ENCODE measurements around the gene UBXN10.

Gene UBXN10

DNA sequence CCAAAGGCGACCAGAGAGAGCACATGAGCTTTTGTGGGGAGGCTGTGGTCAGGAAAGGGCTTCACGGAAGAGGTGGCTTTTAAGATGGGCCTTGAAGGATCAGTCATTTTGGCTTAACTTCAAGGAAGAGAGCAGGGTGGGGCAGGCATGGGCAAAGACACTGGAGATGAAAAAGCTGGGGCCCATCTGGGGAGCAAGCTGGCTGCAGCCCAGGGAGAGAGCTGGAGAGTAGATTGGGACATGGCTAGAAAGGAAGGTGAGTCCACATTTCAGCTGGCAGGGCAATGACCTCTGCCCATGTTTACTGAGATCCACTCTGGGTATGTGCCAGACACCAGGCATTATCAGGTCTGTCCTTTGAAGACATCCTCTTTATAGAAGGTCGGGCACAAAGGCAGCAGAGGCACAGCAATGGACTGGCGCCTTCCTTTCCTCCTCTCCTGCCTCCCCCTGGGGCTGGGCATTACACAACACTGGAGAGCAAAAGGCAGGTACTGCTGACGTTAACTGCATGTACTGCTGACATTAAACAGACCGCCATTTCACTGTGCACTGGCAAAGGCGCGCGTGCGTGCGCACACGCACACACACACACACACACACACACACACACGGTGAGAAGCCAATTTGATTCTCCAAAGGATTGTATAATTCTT lies 2.2 kb upstream of the UBXN10 start:
- H3K4me1 ChIP-seq (ENCODE audit: control insufficient read depth, insufficient read depth, low read length), result no peaks in the 10 kb centered on the region
- DNase-seq (ENCODE audit: low read depth, low spot score), result no peak
- H3K27me3 ChIP-seq (ENCODE audit: control insufficient read depth, insufficient read depth, low read length), result peaks cover 3% of the 10 kb centered on the region; the same call in 1 of the 2 replicates
- no CpG with 5 or more reads among the region's 13 CpGs for WGBS (ENCODE audit: insufficient coverage, insufficient read length)
- no peaks in the 10 kb centered on the region for H3K9me3 ChIP-seq (ENCODE audit: control insufficient read depth, insufficient read depth, low read length)
- H3K4me3 ChIP-seq (ENCODE audit: low read length), result no peak overlapping the region
- H3K36me3 ChIP-seq (ENCODE audit: control insufficient read depth, insufficient read depth, low read length), result no peaks in the 10 kb centered on the region
- no peak overlapping the region for H3K27ac ChIP-seq (ENCODE audit: low read length)

DNA sequence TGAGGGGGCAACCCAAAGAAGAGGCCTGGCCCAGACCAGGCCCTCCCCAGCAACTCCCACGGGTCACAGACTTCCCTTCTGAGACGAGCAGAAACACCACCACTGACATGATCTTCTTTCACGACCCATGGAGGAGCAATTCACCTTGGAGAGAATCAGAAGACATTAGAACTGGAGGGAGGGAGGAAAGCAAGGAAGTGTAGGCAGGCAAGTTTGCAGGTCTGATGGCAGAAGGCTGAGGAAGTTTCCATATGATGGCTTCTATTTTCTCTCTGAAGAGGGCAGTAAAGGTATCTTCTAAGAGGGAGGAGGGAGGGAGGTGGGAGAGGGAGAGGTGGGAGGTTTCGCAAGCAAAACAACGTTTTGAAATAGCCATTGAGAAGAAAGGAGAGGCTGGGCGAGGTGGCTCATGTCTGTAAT lies 1.4 kb upstream of the UBXN10 start:
- no peaks in the 10 kb centered on the region for H3K9me3 ChIP-seq (ENCODE audit: control insufficient read depth, insufficient read depth, low read length)
- H3K4me3 ChIP-seq (ENCODE audit: low read length), result no peak overlapping the region
- H3K27ac ChIP-seq (ENCODE audit: low read length), result no peak overlapping the region
- DNase-seq (ENCODE audit: low read depth, low spot score), result no peak
- peaks cover 3% of the 10 kb centered on the region; the same call in 1 of the 2 replicates for H3K27me3 ChIP-seq (ENCODE audit: control insufficient read depth, insufficient read depth, low read length)
- H3K4me1 ChIP-seq (ENCODE audit: control insufficient read depth, insufficient read depth, low read length), result no peaks in the 10 kb centered on the region
- no CpG with 5 or more reads among the region's 6 CpGs for WGBS (ENCODE audit: insufficient coverage, insufficient read length)
- H3K36me3 ChIP-seq (ENCODE audit: control insufficient read depth, insufficient read depth, low read length), result no peaks in the 10 kb centered on the region

DNA sequence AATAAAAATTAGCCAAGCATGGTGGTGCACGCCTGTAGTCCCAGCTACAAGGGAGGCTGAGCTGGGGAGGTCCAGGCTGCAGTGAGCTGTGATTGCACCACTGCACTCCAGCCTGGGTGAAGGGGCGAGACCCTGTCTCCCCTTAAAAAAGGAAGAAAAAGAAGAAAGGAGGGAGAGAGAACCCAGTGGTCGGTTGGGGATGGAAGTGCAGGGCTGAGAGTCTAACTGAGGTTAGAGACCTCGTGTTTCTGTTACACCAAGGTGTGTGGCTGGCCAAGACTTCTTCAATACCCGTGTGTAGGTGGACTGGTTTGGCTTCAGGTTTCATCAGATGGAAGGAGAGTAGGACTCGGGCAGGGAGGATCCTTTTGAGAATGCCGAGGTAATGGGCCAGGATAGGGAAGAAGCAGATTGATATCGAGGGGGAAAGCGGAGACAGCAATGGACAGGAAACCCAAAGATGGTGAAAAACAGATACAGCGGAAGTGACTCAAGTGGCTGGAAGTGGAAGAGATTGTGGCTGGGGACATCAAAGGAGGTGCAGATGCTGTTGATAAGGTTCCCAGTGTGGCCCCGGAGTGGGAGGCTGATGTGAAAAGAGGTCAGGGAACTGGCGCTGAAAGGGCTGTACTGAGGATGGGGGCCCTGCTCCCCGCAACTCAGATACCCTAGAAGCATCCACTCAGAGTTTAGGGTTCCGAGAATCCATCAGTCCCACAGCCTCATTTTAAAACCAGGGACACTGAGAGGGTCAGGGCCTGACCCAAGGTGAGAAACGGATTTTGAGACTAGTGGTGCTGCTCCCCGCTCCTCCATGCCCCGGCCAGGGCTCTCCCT lies 681 bp upstream of the UBXN10 start:
- H3K9me3 ChIP-seq (ENCODE audit: control insufficient read depth, insufficient read depth, low read length), result no peaks in the 10 kb centered on the region
- no CpG with 5 or more reads among the region's 17 CpGs for WGBS (ENCODE audit: insufficient coverage, insufficient read length)
- peaks cover 3% of the 10 kb centered on the region; the same call in 1 of the 2 replicates for H3K27me3 ChIP-seq (ENCODE audit: control insufficient read depth, insufficient read depth, low read length)
- no peaks in the 10 kb centered on the region for H3K36me3 ChIP-seq (ENCODE audit: control insufficient read depth, insufficient read depth, low read length)
- no peaks in the 10 kb centered on the region for H3K4me1 ChIP-seq (ENCODE audit: control insufficient read depth, insufficient read depth, low read length)
- H3K27ac ChIP-seq (ENCODE audit: low read length), result no peak overlapping the region
- no peak for DNase-seq (ENCODE audit: low read depth, low spot score)
- H3K4me3 ChIP-seq (ENCODE audit: low read length), result peak overlapping the region; percentile 58; the same call in 1 of the 2 replicates

DNA sequence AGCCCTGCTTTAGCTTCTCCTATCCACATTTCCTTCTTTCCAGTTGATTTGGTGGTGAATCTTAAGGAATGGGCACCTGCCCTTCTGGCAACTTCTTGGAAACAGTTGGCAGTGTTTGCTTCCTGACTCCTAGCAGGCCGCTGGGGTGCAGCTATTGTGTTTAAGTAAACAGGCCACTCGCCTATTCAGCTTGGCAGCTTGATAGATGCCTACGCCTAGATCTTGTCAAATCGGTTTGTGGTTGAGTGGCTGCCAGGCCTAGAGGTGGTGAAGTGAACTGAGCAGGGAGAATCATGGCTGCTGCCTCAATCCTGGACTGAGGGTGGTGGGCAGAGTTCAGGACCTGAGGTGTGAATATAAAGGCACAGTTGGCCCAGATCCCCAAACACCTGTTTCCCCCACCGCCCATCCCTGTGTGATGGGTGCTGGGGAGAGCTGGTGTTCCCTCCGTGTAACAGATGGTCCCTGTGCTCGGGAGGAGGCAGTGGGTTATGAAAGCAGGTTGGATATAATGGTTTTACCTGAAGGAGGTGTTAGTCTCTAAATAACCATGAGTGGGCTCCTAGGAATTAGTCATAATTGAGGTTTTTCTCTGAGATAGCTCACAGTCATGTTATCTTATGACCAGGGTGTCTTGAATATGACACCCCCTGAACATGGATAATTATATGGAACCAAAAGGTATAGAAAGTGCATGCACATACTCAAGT lies 1.4 kb downstream of the UBXN10 start:
- H3K9me3 ChIP-seq (ENCODE audit: control insufficient read depth, insufficient read depth, low read length), result no peaks in the 10 kb centered on the region
- H3K4me3 ChIP-seq (ENCODE audit: low read length), result no peak overlapping the region
- H3K4me1 ChIP-seq (ENCODE audit: control insufficient read depth, insufficient read depth, low read length), result no peaks in the 10 kb centered on the region
- WGBS (ENCODE audit: insufficient coverage, insufficient read length), result no CpG with 5 or more reads among the region's 7 CpGs
- H3K27me3 ChIP-seq (ENCODE audit: control insufficient read depth, insufficient read depth, low read length), result peaks cover 3% of the 10 kb centered on the region; the same call in 1 of the 2 replicates
- no peak overlapping the region for H3K27ac ChIP-seq (ENCODE audit: low read length)
- H3K36me3 ChIP-seq (ENCODE audit: control insufficient read depth, insufficient read depth, low read length), result no peaks in the 10 kb centered on the region
- no peak for DNase-seq (ENCODE audit: low read depth, low spot score)

DNA sequence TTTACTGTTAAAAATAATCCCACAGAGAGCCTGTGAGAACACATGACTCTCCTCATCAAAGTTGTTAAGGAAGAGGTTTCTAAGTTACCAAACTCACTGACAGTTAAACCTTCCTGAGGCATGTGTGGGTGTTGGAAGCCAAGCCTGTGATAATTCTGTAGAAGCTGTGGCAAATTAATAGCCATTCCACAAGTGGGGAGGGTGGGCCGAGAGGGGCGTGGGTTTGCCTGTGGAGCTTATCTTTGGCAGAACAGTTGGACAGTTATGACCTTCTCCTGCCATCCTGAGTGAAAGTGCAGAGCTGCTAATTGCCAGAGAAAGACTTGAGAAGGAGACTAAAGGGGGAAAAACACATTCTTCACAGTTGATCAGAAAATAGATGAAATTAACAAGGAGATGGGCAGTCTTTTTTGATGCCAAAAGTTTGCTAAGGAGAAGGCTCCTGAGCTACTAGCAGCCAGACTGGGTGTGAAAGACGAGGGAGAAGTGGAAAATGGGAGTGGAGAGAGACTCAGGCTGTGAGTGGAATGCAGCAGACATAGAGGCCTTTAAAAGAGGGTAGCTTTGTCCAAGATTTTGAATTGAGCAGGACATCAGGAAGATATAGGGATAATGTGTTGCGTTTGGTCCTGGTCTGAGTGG lies 2.0 kb downstream of the UBXN10 start:
- WGBS (ENCODE audit: insufficient coverage, insufficient read length), result no CpG with 5 or more reads among the region's 4 CpGs
- no peak overlapping the region for H3K27ac ChIP-seq (ENCODE audit: low read length)
- no peaks in the 10 kb centered on the region for H3K4me1 ChIP-seq (ENCODE audit: control insufficient read depth, insufficient read depth, low read length)
- no peaks in the 10 kb centered on the region for H3K36me3 ChIP-seq (ENCODE audit: control insufficient read depth, insufficient read depth, low read length)
- H3K9me3 ChIP-seq (ENCODE audit: control insufficient read depth, insufficient read depth, low read length), result no peaks in the 10 kb centered on the region
- H3K27me3 ChIP-seq (ENCODE audit: control insufficient read depth, insufficient read depth, low read length), result peaks cover 3% of the 10 kb centered on the region; the same call in 1 of the 2 replicates
- no peak overlapping the region for H3K4me3 ChIP-seq (ENCODE audit: low read length)
- DNase-seq (ENCODE audit: low read depth, low spot score), result no peak

DNA sequence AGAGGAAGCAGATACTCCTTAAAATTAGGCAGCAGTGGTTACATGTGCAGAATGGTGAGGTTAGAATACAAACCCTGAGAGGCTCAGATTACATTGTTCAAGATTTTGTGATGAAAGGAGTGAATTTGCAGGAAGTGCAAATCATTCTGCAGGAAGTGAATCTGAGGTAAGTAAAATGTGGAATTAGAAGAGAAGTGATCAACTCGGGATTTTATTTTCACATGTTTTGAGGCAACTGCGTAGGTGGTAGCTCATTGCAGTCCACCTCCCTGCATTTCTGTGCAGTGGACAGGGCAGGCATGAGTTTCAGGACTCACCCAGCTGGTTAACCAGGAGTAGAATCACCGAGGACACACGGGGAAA lies 2.5 kb downstream of the UBXN10 start:
- H3K4me1 ChIP-seq (ENCODE audit: control insufficient read depth, insufficient read depth, low read length), result no peaks in the 10 kb centered on the region
- H3K36me3 ChIP-seq (ENCODE audit: control insufficient read depth, insufficient read depth, low read length), result no peaks in the 10 kb centered on the region
- H3K9me3 ChIP-seq (ENCODE audit: control insufficient read depth, insufficient read depth, low read length), result no peaks in the 10 kb centered on the region
- no peak for DNase-seq (ENCODE audit: low read depth, low spot score)
- H3K4me3 ChIP-seq (ENCODE audit: low read length), result no peak overlapping the region
- H3K27me3 ChIP-seq (ENCODE audit: control insufficient read depth, insufficient read depth, low read length), result peaks cover 3% of the 10 kb centered on the region; the same call in 1 of the 2 replicates
- no CpG with 5 or more reads among the region's 4 CpGs for WGBS (ENCODE audit: insufficient coverage, insufficient read length)
- H3K27ac ChIP-seq (ENCODE audit: low read length), result no peak overlapping the region

DNA sequence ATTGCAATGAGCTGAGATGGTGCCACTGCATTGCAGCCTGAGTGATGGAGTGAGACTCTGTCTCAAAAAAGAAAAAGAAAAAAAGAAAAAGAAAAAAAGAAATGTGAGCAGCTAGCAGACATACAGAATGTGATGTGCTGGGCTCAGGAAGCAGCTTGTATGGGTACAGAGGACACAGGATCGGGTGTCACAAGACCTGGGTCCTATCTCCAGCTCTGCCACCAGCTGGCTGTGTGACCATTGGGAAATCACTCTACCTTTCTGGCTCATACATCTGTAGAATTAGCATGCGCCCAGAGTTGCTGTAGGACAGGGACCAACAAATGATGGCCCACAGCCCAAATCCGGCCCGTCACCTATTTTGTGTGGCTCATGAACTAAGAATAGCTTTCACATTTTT lies 3.8 kb downstream of the UBXN10 start:
- Histone ChIP-seq H3K36me3 (ENCODE audit: control insufficient read depth, insufficient read depth, low read length) (no peaks in the 10 kb centered on the region), H3K4me3 (ENCODE audit: low read length) (no peak overlapping the region), H3K27me3 (ENCODE audit: control insufficient read depth, insufficient read depth, low read length) (peaks cover 1% of the 10 kb centered on the region; the same call in 1 of the 2 replicates), H3K27ac (ENCODE audit: low read length) (no peak overlapping the region), H3K9me3 (ENCODE audit: control insufficient read depth, insufficient read depth, low read length) (no peaks in the 10 kb centered on the region), H3K4me1 (ENCODE audit: control insufficient read depth, insufficient read depth, low read length) (peaks cover 2% of the 10 kb centered on the region; the same call in 1 of the 2 replicates)
- no CpG with 5 or more reads among the region's 4 CpGs for WGBS (ENCODE audit: insufficient coverage, insufficient read length)
- DNase-seq (ENCODE audit: low read depth, low spot score), result no peak

DNA sequence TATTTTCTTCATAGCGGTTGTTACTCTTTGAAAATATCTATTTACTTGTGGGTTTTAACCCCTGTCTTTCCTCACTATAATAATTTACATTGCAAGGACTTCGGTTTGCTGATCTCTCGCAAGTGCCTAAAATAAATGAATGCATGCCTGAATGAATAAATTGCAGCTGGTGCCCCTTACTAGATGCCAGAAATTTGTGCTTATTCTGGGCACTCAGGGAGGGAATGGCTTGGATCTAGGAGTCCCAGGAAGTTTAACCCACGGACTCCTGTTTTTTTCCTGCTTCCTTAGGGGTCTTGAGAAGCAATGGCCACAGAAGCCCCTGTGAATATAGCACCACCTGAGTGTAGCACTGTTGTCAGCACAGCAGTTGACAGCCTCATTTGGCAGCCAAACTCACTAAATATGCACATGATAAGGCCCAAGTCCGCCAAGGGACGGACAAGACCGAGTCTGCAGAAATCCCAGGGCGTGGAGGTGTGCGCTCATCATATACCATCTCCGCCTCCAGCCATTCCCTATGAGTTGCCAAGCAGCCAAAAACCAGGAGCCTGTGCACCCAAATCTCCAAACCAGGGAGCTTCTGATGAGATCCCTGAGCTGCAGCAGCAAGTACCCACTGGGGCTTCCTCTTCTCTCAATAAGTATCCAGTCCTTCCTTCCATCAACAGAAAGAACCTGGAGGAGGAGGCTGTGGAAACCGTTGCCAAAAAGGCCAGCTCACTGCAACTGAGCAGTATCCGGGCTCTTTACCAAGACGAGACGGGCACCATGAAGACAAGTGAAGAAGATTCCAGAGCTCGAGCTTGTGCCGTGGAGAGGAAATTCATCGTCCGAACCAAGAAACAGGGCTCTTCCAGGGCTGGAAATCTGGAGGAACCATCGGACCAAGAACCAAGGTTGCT lies 4.6 kb downstream of the UBXN10 start:
- no peak for DNase-seq (ENCODE audit: low read depth, low spot score)
- WGBS (ENCODE audit: insufficient coverage, insufficient read length), result no CpG with 5 or more reads among the region's 19 CpGs

DNA sequence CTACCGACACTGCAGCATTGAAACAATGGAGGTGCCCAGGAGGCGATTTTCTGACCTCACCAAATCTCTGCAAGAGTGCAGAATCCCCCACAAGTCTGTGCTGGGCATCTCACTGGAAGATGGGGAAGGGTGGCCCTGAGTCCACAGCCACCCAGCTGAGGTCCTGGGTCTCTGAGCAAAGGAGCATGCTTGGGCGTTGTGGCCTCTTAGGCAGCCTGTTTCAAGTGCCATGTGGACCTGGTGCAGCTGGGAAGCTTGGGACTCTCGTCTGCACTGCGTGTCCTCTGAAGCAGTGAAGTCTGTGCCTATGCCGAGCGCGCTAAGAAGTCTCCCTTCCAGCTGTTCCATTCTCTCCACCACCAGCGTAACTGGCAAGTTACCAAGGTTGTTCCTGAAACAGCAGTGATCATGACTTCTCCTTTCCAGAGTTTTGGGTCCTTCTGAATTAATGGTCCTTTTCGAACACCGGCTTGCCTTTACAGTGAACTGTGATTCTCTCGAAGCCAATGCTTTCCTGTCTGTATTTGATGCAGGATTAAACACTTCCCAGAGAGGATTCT lies 5.5 kb downstream of the UBXN10 start:
- Histone ChIP-seq H3K4me1 (ENCODE audit: control insufficient read depth, insufficient read depth, low read length) (peaks cover 2% of the 10 kb centered on the region; the same call in 1 of the 2 replicates), H3K27ac (ENCODE audit: low read length) (no peak overlapping the region)
- no peak for DNase-seq (ENCODE audit: low read depth, low spot score)

More for the DNA sequence above, 4.6 kb downstream of the UBXN10 start:
- H3K9me3 ChIP-seq (ENCODE audit: control insufficient read depth, insufficient read depth, low read length), result no peaks in the 10 kb centered on the region
- no peaks in the 10 kb centered on the region for H3K27me3 ChIP-seq (ENCODE audit: control insufficient read depth, insufficient read depth, low read length)
- H3K4me3 ChIP-seq (ENCODE audit: low read length), result no peak overlapping the region
- H3K4me1 ChIP-seq (ENCODE audit: control insufficient read depth, insufficient read depth, low read length), result peaks cover 2% of the 10 kb centered on the region; the same call in 1 of the 2 replicates
- H3K27ac ChIP-seq (ENCODE audit: low read length), result no peak overlapping the region
- H3K36me3 ChIP-seq (ENCODE audit: control insufficient read depth, insufficient read depth, low read length), result no peaks in the 10 kb centered on the region

More for the DNA sequence above, 5.5 kb downstream of the UBXN10 start:
- Histone ChIP-seq H3K27me3 (ENCODE audit: control insufficient read depth, insufficient read depth, low read length) (no peaks in the 10 kb centered on the region), H3K9me3 (ENCODE audit: control insufficient read depth, insufficient read depth, low read length) (no peaks in the 10 kb centered on the region), H3K36me3 (ENCODE audit: control insufficient read depth, insufficient read depth, low read length) (no peaks in the 10 kb centered on the region), H3K4me3 (ENCODE audit: low read length) (no peak overlapping the region)
- no CpG with 5 or more reads among the region's 12 CpGs for WGBS (ENCODE audit: insufficient coverage, insufficient read length)

Measured in iPS DF 6.9 (cell line).